ENCODE data around the gene ERAL1.

Gene ERAL1

GRCh38 chr17:28853295-28853694 is 1.5 kb upstream of the ERAL1 start:
- H2BK120ac ChIP-seq (ENCODE audit: low read depth, low read length) = no peak overlapping the region
- no peak overlapping the region for H4K8ac ChIP-seq (ENCODE audit: low read depth, low read length)
- no peak overlapping the region for H3K9ac ChIP-seq (ENCODE audit: low read length)
- H4K5ac ChIP-seq (ENCODE audit: low read length) = no peak overlapping the region
- no peaks in the 10 kb centered on the region for H3K4me1 ChIP-seq (ENCODE audit: control insufficient read depth, low read depth, low read length)
- WGBS (ENCODE audit: extremely low coverage, insufficient coverage, low lambda C conversion rate) = no CpG with 5 or more reads among the region's 2 CpGs
- no peaks in the 10 kb centered on the region for H3K27me3 ChIP-seq (ENCODE audit: insufficient read depth, low read length, poor library complexity)
- DNase-seq = no peak
- H2BK5ac ChIP-seq (ENCODE audit: low read length) = no peak overlapping the region
- no peak overlapping the region for H3K4ac ChIP-seq (ENCODE audit: low read depth, low read length)
- no peak overlapping the region for H3K18ac ChIP-seq (ENCODE audit: low read length)
- peaks cover 9% of the 10 kb centered on the region for H3K79me1 ChIP-seq (ENCODE audit: low read length)
- no peak overlapping the region for H3K4me3 ChIP-seq (ENCODE audit: low read length)
- no peak overlapping the region for H2AK5ac ChIP-seq (ENCODE audit: low read length)
- H3K4me2 ChIP-seq (ENCODE audit: low read length) = no peak overlapping the region
- H3K79me2 ChIP-seq (ENCODE audit: control insufficient read depth, insufficient read depth, low read length) = peaks cover 6% of the 10 kb centered on the region
- no peak overlapping the region for H3K56ac ChIP-seq (ENCODE audit: low read length)
- H3K36me3 ChIP-seq (ENCODE audit: control insufficient read depth, insufficient read depth, low read length) = peaks cover 2% of the 10 kb centered on the region
- no peak overlapping the region for H2BK15ac ChIP-seq (replicated peaks; ENCODE audit: low read depth)
- H3K27ac ChIP-seq (ENCODE audit: low read depth, low read length) = no peak overlapping the region
- H3K23ac ChIP-seq (ENCODE audit: low read length) = no peak overlapping the region

- peak overlapping the region; percentile 99 for H3K4me3 ChIP-seq (ENCODE audit: low read length)
- H3K36me3 ChIP-seq (ENCODE audit: control insufficient read depth, insufficient read depth, low read length) = peaks cover 10% of the 10 kb centered on the region
- no peaks in the 10 kb centered on the region for H3K27me3 ChIP-seq (ENCODE audit: insufficient read depth, low read length, poor library complexity)
- H3K4ac ChIP-seq (ENCODE audit: low read depth, low read length) = peak overlapping the region; percentile 58
- no peak overlapping the region for H3K27ac ChIP-seq (ENCODE audit: low read depth, low read length)
- no peak overlapping the region for H4K5ac ChIP-seq (ENCODE audit: low read length)
- no CpG with 5 or more reads among the region's 5 CpGs for WGBS (ENCODE audit: extremely low coverage, insufficient coverage, low lambda C conversion rate)
- H3K79me1 ChIP-seq (ENCODE audit: low read length) = peaks cover 9% of the 10 kb centered on the region
- H3K9ac ChIP-seq (ENCODE audit: low read length) = peak overlapping the region; percentile 97
- peaks cover 6% of the 10 kb centered on the region for H3K79me2 ChIP-seq (ENCODE audit: control insufficient read depth, insufficient read depth, low read length)
- no peak overlapping the region for H2BK15ac ChIP-seq (replicated peaks; ENCODE audit: low read depth)
- H3K23ac ChIP-seq (ENCODE audit: low read length) = peak overlapping the region; percentile 57
- H2BK120ac ChIP-seq (ENCODE audit: low read depth, low read length) = no peak overlapping the region
- no peak for DNase-seq
- no peak overlapping the region for H3K18ac ChIP-seq (ENCODE audit: low read length)
- no peak overlapping the region for H2BK5ac ChIP-seq (ENCODE audit: low read length)
- H3K4me1 ChIP-seq (ENCODE audit: control insufficient read depth, low read depth, low read length) = no peaks in the 10 kb centered on the region
- H3K4me2 ChIP-seq (ENCODE audit: low read length) = peak overlapping the region; percentile 97
- no peak overlapping the region for H2AK5ac ChIP-seq (ENCODE audit: low read length)
- H3K56ac ChIP-seq (ENCODE audit: low read length) = peak overlapping the region; percentile 99
- no peak overlapping the region for H4K8ac ChIP-seq (ENCODE audit: low read depth, low read length)
Measured at GRCh38 chr17:28855336-28855679, 492 bp downstream of the ERAL1 start.

GRCh38 chr17:28856028-28856574 is 1.3 kb downstream of the ERAL1 start:
- Histone ChIP-seq H2BK15ac (replicated peaks; ENCODE audit: low read depth) (no peak overlapping the region), H3K4ac (ENCODE audit: low read depth, low read length) (no peak overlapping the region), H3K79me2 (ENCODE audit: control insufficient read depth, insufficient read depth, low read length) (peaks cover 6% of the 10 kb centered on the region), H3K79me1 (ENCODE audit: low read length) (peaks cover 9% of the 10 kb centered on the region), H3K27me3 (ENCODE audit: insufficient read depth, low read length, poor library complexity) (no peaks in the 10 kb centered on the region), H3K27ac (ENCODE audit: low read depth, low read length) (no peak overlapping the region), H2AK5ac (ENCODE audit: low read length) (no peak overlapping the region), H4K8ac (ENCODE audit: low read depth, low read length) (no peak overlapping the region), H3K4me1 (ENCODE audit: control insufficient read depth, low read depth, low read length) (no peaks in the 10 kb centered on the region), H4K5ac (ENCODE audit: low read length) (no peak overlapping the region), H3K4me3 (ENCODE audit: low read length) (no peak overlapping the region), H3K23ac (ENCODE audit: low read length) (no peak overlapping the region), H3K18ac (ENCODE audit: low read length) (no peak overlapping the region), H2BK5ac (ENCODE audit: low read length) (no peak overlapping the region), H3K56ac (ENCODE audit: low read length) (no peak overlapping the region), H2BK120ac (ENCODE audit: low read depth, low read length) (no peak overlapping the region), H3K4me2 (ENCODE audit: low read length) (no peak overlapping the region), H3K9ac (ENCODE audit: low read length) (no peak overlapping the region), H3K36me3 (ENCODE audit: control insufficient read depth, insufficient read depth, low read length) (peaks cover 13% of the 10 kb centered on the region)
- DNase-seq = no peak
- no CpG with 5 or more reads among the region's 5 CpGs for WGBS (ENCODE audit: extremely low coverage, insufficient coverage, low lambda C conversion rate)

- no CpG with 5 or more reads among the region's 3 CpGs for WGBS (ENCODE audit: extremely low coverage, insufficient coverage, low lambda C conversion rate)
- Histone ChIP-seq H3K4me2 (ENCODE audit: low read length) (no peak overlapping the region), H3K56ac (ENCODE audit: low read length) (no peak overlapping the region), H3K9ac (ENCODE audit: low read length) (no peak overlapping the region), H3K36me3 (ENCODE audit: control insufficient read depth, insufficient read depth, low read length) (peaks cover 13% of the 10 kb centered on the region), H2AK5ac (ENCODE audit: low read length) (no peak overlapping the region), H3K79me2 (ENCODE audit: control insufficient read depth, insufficient read depth, low read length) (peaks cover 6% of the 10 kb centered on the region), H3K27ac (ENCODE audit: low read depth, low read length) (no peak overlapping the region), H3K23ac (ENCODE audit: low read length) (no peak overlapping the region), H2BK15ac (replicated peaks; ENCODE audit: low read depth) (no peak overlapping the region), H3K4me1 (ENCODE audit: control insufficient read depth, low read depth, low read length) (no peaks in the 10 kb centered on the region), H3K18ac (ENCODE audit: low read length) (no peak overlapping the region), H3K27me3 (ENCODE audit: insufficient read depth, low read length, poor library complexity) (no peaks in the 10 kb centered on the region), H3K79me1 (ENCODE audit: low read length) (peaks cover 9% of the 10 kb centered on the region), H3K4ac (ENCODE audit: low read depth, low read length) (no peak overlapping the region), H2BK120ac (ENCODE audit: low read depth, low read length) (no peak overlapping the region), H3K4me3 (ENCODE audit: low read length) (no peak overlapping the region), H4K8ac (ENCODE audit: low read depth, low read length) (no peak overlapping the region), H2BK5ac (ENCODE audit: low read length) (no peak overlapping the region), H4K5ac (ENCODE audit: low read length) (no peak overlapping the region)
- DNase-seq = no peak
Measured at GRCh38 chr17:28857905-28858800, 3.3 kb downstream of the ERAL1 start.

GRCh38 chr17:28858801-28859355 is 4.1 kb downstream of the ERAL1 start:
- WGBS (ENCODE audit: extremely low coverage, insufficient coverage, low lambda C conversion rate) = no CpG with 5 or more reads among the region's 2 CpGs
- no peak overlapping the region for H3K4me2 ChIP-seq (ENCODE audit: low read length)
- no peak overlapping the region for H3K56ac ChIP-seq (ENCODE audit: low read length)
- no peak overlapping the region for H2BK15ac ChIP-seq (replicated peaks; ENCODE audit: low read depth)
- no peak for DNase-seq
- H3K36me3 ChIP-seq (ENCODE audit: control insufficient read depth, insufficient read depth, low read length) = peaks cover 13% of the 10 kb centered on the region
- H3K27me3 ChIP-seq (ENCODE audit: insufficient read depth, low read length, poor library complexity) = no peaks in the 10 kb centered on the region
- H2BK5ac ChIP-seq (ENCODE audit: low read length) = no peak overlapping the region
- H2AK5ac ChIP-seq (ENCODE audit: low read length) = no peak overlapping the region
- no peak overlapping the region for H3K4me3 ChIP-seq (ENCODE audit: low read length)
- no peak overlapping the region for H3K9ac ChIP-seq (ENCODE audit: low read length)
- H3K4me1 ChIP-seq (ENCODE audit: control insufficient read depth, low read depth, low read length) = no peaks in the 10 kb centered on the region
- H2BK120ac ChIP-seq (ENCODE audit: low read depth, low read length) = no peak overlapping the region
- H3K79me2 ChIP-seq (ENCODE audit: control insufficient read depth, insufficient read depth, low read length) = peaks cover 6% of the 10 kb centered on the region
- no peak overlapping the region for H3K23ac ChIP-seq (ENCODE audit: low read length)
- H4K5ac ChIP-seq (ENCODE audit: low read length) = no peak overlapping the region
- peaks cover 9% of the 10 kb centered on the region for H3K79me1 ChIP-seq (ENCODE audit: low read length)
- H3K27ac ChIP-seq (ENCODE audit: low read depth, low read length) = no peak overlapping the region
- no peak overlapping the region for H4K8ac ChIP-seq (ENCODE audit: low read depth, low read length)
- H3K18ac ChIP-seq (ENCODE audit: low read length) = no peak overlapping the region
- H3K4ac ChIP-seq (ENCODE audit: low read depth, low read length) = no peak overlapping the region

Data from mesendoderm (in vitro differentiated cells).